ENCODE data around the gene SF3B6. TPM values are rescaled to one million over a fixed set of nuclear protein-coding genes. Genes with fewer than 3 reads are reported as not detected.

The SF3B6 gene
- total RNA-seq, 1 experiment from 2014 or later: 117 TPM

GRCh38 chr2:24083567-24084385 is 7.7 kb upstream of the SF3B6 start (continued):
- no peak for TF ChIP-seq AFF4 (CRISPR knock-in tag; IDR thresholded peaks at IDR 0.05; ENCODE audit: borderline replicate concordance)
- no peak for TF ChIP-seq ZNF423 (CRISPR knock-in tag; IDR thresholded peaks at IDR 0.05)
- no peak for TF ChIP-seq ZNF671 (CRISPR knock-in tag; IDR thresholded peaks at IDR 0.05)
- TF ChIP-seq FOXK1 (CRISPR knock-in tag; IDR thresholded peaks at IDR 0.05): no peak
- TF ChIP-seq SMAD4 (CRISPR knock-in tag; IDR thresholded peaks at IDR 0.05): no peak
- no peak for TF ChIP-seq NR1H2 (CRISPR knock-in tag; IDR thresholded peaks at IDR 0.05)
- no peak for TF ChIP-seq ZBTB21 (CRISPR knock-in tag; IDR thresholded peaks at IDR 0.05; ENCODE audit: borderline replicate concordance)
- TF ChIP-seq CBFB (CRISPR knock-in tag; IDR thresholded peaks at IDR 0.05; ENCODE audit: low read depth): no peak; the same call in 1 of the 2 replicates
- TF ChIP-seq NR3C1 (CRISPR knock-in tag; conservative IDR thresholded peaks at IDR 0.05; ENCODE audit: low read depth): no peak
- no peak for TF ChIP-seq GRHL2 (CRISPR knock-in tag; IDR thresholded peaks at IDR 0.05; ENCODE audit: insufficient replicate concordance, severe bottlenecking)
- no peak for TF ChIP-seq ZNF425 (CRISPR knock-in tag; conservative IDR thresholded peaks at IDR 0.05)
- TF ChIP-seq STAT6 (CRISPR knock-in tag; conservative IDR thresholded peaks at IDR 0.05; ENCODE audit: low read depth): no peak
- no peak for TF ChIP-seq E2F5 (CRISPR knock-in tag; IDR thresholded peaks at IDR 0.05)
- no peak for TF ChIP-seq JAZF1 (CRISPR knock-in tag; IDR thresholded peaks at IDR 0.05)
- no peak; the same call in 1 of the 2 replicates for TF ChIP-seq ZBTB43 (CRISPR knock-in tag; IDR thresholded peaks at IDR 0.05)
- no peak for TF ChIP-seq HMGA2 (CRISPR knock-in tag; IDR thresholded peaks at IDR 0.05)
- TF ChIP-seq USF2 (CRISPR knock-in tag; IDR thresholded peaks at IDR 0.05): no peak
- no peak for TF ChIP-seq HMGXB4 (CRISPR knock-in tag; IDR thresholded peaks at IDR 0.05)
- no peak for TF ChIP-seq ZSCAN18 (CRISPR knock-in tag; IDR thresholded peaks at IDR 0.05)
- TF ChIP-seq ZNF396 (CRISPR knock-in tag; IDR thresholded peaks at IDR 0.05; ENCODE audit: borderline replicate concordance): no peak
- no peak for TF ChIP-seq TP53 (CRISPR knock-in tag; IDR thresholded peaks at IDR 0.05)
- TF ChIP-seq MXD4 (CRISPR knock-in tag; IDR thresholded peaks at IDR 0.05; ENCODE audit: borderline replicate concordance): no peak
- TF ChIP-seq MAX (CRISPR knock-in tag; IDR thresholded peaks at IDR 0.05): peak; percentile 74

All from WTC11 (cell line).